GM12865 (cell line): ENCODE measurements around the gene COL6A3.

ENCODE experiments used
- DNase-seq: peaks from one replicate; pipeline ENCODE4 v3.0.0; 2010; ENCODE audit warnings: low read depth
- H3K4me3 ChIP-seq: 2 replicates; pipeline ENCODE4 v1.5.1; 2011; ENCODE audit warnings: mild to moderate bottlenecking, low read depth, low read length, control low read depth
- CTCF ChIP-seq: IDR thresholded peaks from 2 replicates; pipeline ENCODE4 v1.5.1; 2011; ENCODE audit warnings: low read length, control low read depth, low read depth, inconsistent platforms; ENCODE audit not compliant: insufficient read depth; ENCODE audit errors: missing control alignments

COL6A3 gene

GRCh38 chr2:237321746-237322145, 92.2 kb downstream of the COL6A3 start:
- H3K4me3 ChIP-seq: no peak overlapping the region
- DNase-seq: no peak
- TF ChIP-seq CTCF: no peak

GRCh38 chr2:237320801-237321560, 93.0 kb downstream of the COL6A3 start:
- TF ChIP-seq CTCF: no peak
- no peak for DNase-seq
- H3K4me3 ChIP-seq: no peak overlapping the region

DNA sequence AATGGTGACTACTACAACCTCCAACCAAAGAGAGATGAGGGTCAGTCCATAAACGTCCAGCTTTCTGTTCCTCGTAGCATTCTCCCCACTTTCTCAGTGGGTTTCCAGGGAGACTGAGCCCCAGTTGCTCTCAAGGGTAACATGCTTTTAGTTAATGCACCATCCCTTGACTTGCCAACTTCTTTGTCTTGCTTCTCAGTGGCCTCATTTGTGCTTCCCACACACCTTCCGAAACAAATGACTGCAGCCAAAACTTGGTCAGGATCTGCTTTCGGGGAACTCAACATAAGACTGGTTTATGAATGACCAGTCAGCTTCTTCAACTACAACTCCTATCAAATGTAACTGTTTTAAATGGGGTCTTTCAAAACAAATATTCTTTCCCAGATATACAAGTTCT, 94.1 kb downstream of the COL6A3 start:
- DNase-seq: no peak
- no peak for TF ChIP-seq CTCF
- H3K4me3 ChIP-seq: no peak overlapping the region

- H3K4me3 ChIP-seq: no peak overlapping the region
- no peak for TF ChIP-seq CTCF
- no peak for DNase-seq
These were observed 94.7 kb downstream of the COL6A3 start for GRCh38 chr2:237319086-237319820.

GRCh38 chr2:237316339-237316738, 97.6 kb downstream of the COL6A3 start:
- H3K4me3 ChIP-seq: no peak overlapping the region
- DNase-seq: no peak

GRCh38 chr2:237315829-237316225, 98.1 kb downstream of the COL6A3 start:
- no peak overlapping the region for H3K4me3 ChIP-seq
- TF ChIP-seq CTCF: no peak
- DNase-seq: no peak

More at GRCh38 chr2:237316339-237316738, 97.6 kb downstream of the COL6A3 start:
- TF ChIP-seq CTCF: no peak
